Kidney (tissue), 14 donors: ENCODE results near the gene GPRC5A. TPM values are rescaled to one million over a fixed set of nuclear protein-coding genes. Genes with fewer than 3 reads are reported as not detected.

Experiments
- DNase-seq, 5 donors: peaks; one replicate each; pipeline ENCODE4 v3.0.0-alpha.2; 2013 to 2020
- FAIRE-seq: peaks from 2 replicates; lab custom pipeline; 2012; peaks lifted over from hg19 to GRCh38; lab: Jason Lieb, UNC
- H3K27ac ChIP-seq, 2 donors: one replicate each; pipeline ENCODE4 v1.7.0; 2013; ENCODE audit warnings: low read depth in 2 of 2, low read length in 2 of 2, inconsistent platforms in 1 of 2
- H3K27me3 ChIP-seq: one replicate; pipeline ENCODE4 v1.7.1; 2013; ENCODE audit warnings: low read length, inconsistent platforms; ENCODE audit not compliant: control insufficient read depth, insufficient read depth
- H3K36me3 ChIP-seq, 3 donors: one replicate each; pipeline versions ENCODE4 v1.7.0 to v1.7.1; 2013; ENCODE audit warnings: low read length in 3 of 3, control low read depth in 1 of 3, inconsistent platforms in 1 of 3; ENCODE audit not compliant: insufficient read depth in 3 of 3, control insufficient read depth in 2 of 3
- H3K4me1 ChIP-seq, 3 donors: one replicate each; pipeline versions ENCODE4 v1.7.0 to v1.7.1; 2013; ENCODE audit warnings: low read length in 3 of 3, inconsistent platforms in 1 of 3, low read depth in 1 of 3; ENCODE audit not compliant: control insufficient read depth in 2 of 3, insufficient read depth in 2 of 3
- H3K4me3 ChIP-seq, 3 donors: one replicate each; pipeline versions ENCODE4 v1.7.0 to v1.8.1; 2013; ENCODE audit warnings: low read length in 3 of 3, control low read depth in 1 of 3, inconsistent platforms in 1 of 3
- H3K9ac ChIP-seq, 3 donors: one replicate each; pipeline versions ENCODE4 v1.7.0 to v1.7.1; 2013; ENCODE audit warnings: low read length in 3 of 3, control low read depth in 1 of 3, inconsistent platforms in 1 of 3
- H3K9me3 ChIP-seq, 3 donors: one replicate each; pipeline versions ENCODE4 v1.7.0 to v1.7.1; 2013; ENCODE audit warnings: low read length in 3 of 3, control low read depth in 1 of 3, inconsistent platforms in 1 of 3; ENCODE audit not compliant: control insufficient read depth in 2 of 3, insufficient read depth in 1 of 3
- intact Hi-C: fragments of 100-400 bp; cut with DNase I; formaldehyde crosslinking; loops from one replicate; pipeline ENCODE4 v1.11.1; 2022
- polyA plus RNA-seq: library from polyadenylated mRNA; stranded (reverse); fragments of 350-450 nt; fragmentation: Illumina TruSeq; extraction: RNeasy Lipid Tissue Mini Kit (QIAGEN cat#74804); gene quantifications from one replicate; pipeline ENCODE4 v1.2.3, GENCODE V29; 2014; ENCODE audit warnings: low read depth, low replicate concordance; ENCODE audit not compliant: insufficient read depth
- total RNA-seq: library from RNA; stranded (reverse); fragmentation: NEBNext Ultra II Directional; extraction: Animal tissue kit (Norgen Biotek cat#: 25700); gene quantifications from one replicate; pipeline ENCODE4 v1.2.1, GENCODE V29; 2021
- TF ChIP-seq, protein P1 (sequence below): IDR thresholded peaks from 3 replicates; pipeline ENCODE4 v1.5.1; 2012; ENCODE audit warnings: mild to moderate bottlenecking, moderate library complexity, borderline replicate concordance; ENCODE audit not compliant: insufficient read depth; ENCODE audit errors: extremely low read depth
- donor health status: control.
- donor health status: control.
- donor health status: control.
- donor health status: control.
- donor health status: control.
- donor health status: DM: yes; HTN: yes; CAD: no.
- donor health status: Normal renal cell carcinoma (clear cell type).

The GPRC5A gene
- total and polyA plus RNA-seq, 2 donors from 2014 or later, result 6.3 to 60.6 TPM

DNA sequence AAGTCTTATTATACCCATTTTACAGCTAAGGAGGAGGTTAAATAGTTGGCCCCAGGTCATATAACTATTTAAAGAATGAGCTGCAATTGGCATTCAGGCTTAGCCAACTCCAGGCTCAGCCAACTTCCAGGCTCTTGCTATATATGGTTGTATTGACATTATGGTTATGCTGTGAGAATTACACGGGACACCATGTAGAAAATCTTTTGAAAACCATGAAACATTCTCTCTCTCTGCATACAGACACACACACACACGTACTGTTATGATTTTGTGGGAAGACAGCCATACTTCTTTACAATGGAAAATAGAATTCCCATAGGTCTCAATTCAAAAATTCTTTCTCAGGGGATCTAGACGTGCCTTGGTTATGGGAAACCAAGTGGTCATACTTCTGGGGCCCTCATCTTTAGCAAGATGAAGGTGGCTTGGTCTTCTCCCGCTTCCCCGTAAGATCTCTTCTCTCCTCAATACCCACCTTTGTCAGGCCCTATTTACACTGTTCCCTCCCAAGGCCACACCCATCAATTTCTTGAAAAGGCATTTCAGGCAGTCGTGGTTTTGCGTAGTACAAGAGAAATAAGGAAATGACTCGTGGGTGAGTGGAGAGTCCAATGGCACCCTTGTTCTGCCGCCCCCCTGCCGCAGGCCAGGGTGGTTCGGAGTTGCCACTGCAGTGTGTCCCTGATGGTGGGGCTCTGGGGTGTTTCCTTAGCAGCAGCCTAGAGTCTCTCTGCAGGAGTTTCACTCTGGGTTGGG lies 10.0 kb upstream of the GPRC5A start:
- Histone ChIP-seq H3K9ac (no peak overlapping the region), H3K36me3 (no peaks in the 10 kb centered on the region), H3K4me1 (peaks cover 0 to 2% (median 0%) of the 10 kb centered on the region in 3 donors), H3K27ac (no peak overlapping the region), H3K9me3 (no peaks in the 10 kb centered on the region), H3K4me3 (no peak overlapping the region), H3K27me3 (no peaks in the 10 kb centered on the region)
- FAIRE-seq (no peak), DNase-seq (no peak)
- TF ChIP-seq, protein P1, sequence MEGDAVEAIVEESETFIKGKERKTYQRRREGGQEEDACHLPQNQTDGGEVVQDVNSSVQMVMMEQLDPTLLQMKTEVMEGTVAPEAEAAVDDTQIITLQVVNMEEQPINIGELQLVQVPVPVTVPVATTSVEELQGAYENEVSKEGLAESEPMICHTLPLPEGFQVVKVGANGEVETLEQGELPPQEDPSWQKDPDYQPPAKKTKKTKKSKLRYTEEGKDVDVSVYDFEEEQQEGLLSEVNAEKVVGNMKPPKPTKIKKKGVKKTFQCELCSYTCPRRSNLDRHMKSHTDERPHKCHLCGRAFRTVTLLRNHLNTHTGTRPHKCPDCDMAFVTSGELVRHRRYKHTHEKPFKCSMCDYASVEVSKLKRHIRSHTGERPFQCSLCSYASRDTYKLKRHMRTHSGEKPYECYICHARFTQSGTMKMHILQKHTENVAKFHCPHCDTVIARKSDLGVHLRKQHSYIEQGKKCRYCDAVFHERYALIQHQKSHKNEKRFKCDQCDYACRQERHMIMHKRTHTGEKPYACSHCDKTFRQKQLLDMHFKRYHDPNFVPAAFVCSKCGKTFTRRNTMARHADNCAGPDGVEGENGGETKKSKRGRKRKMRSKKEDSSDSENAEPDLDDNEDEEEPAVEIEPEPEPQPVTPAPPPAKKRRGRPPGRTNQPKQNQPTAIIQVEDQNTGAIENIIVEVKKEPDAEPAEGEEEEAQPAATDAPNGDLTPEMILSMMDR, result no peak
- intact Hi-C loops, result no loop called here

DNA sequence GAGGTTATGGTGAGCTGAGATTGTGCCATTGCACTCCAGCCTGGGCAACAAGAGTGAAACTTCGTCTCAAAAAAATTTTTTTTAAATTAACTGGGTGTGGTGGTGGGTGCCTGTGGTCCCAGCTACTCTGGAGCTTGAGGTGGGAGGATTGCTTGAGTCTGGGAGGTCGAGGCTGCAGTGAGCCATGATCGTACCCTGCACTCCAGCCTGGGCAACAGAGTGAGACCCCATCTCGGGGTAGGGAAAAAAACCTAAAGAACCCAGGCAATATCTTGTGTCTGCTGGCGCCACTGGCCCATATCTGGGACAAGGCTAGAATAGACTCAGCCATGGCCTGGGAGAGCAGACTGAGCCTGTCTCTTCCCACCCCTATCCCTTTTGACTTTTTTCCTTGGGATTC lies 9.1 kb upstream of the GPRC5A start:
- intact Hi-C loops, result no loop called here
- no peak overlapping the region for H3K9ac ChIP-seq
- H3K27me3 ChIP-seq, result no peaks in the 10 kb centered on the region
- H3K4me1 ChIP-seq, result no peaks in the 10 kb centered on the region
- TF ChIP-seq, protein P1, result no peak
- H3K9me3 ChIP-seq, result no peaks in the 10 kb centered on the region
- no peak overlapping the region for H3K27ac ChIP-seq
- DNase-seq (no peak), FAIRE-seq (no peak)
- H3K36me3 ChIP-seq, result no peaks in the 10 kb centered on the region
- H3K4me3 ChIP-seq, result no peak overlapping the region

DNA sequence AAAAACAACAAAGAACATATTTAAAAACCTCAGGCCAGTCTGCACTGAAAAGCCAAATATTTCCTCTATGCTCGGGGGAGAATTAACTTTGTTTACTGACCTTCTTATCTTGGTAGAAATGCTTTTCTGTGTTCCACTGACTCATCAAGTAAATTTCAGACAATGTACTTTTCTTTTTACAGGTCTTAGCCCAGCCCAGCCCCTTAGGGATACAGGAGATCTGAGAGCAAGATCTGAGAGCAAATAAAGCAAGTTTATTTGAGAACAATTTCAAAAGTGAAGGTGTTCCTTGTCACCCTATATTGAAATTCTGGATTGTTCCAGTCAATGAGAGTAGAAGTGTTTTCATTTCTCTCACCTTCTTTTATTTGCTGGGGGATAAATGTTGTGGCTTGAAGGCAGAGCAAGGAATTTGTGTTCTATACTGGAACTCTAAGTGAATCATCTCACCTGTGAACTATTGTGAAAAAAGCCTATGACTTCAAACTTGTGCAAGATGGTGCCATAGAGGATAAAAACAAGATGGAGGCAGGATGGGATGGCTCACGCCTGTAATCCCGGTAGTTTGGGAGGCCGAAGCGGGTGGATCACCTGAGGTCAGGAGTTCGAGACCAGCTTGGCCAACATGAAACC lies 7.9 kb upstream of the GPRC5A start:
- Histone ChIP-seq H3K27ac (no peak overlapping the region), H3K9me3 (no peaks in the 10 kb centered on the region), H3K9ac (no peak overlapping the region), H3K36me3 (no peaks in the 10 kb centered on the region), H3K27me3 (no peaks in the 10 kb centered on the region), H3K4me3 (no peak overlapping the region), H3K4me1 (no peaks in the 10 kb centered on the region)
- TF ChIP-seq, protein P1, result no peak
- DNase-seq (no peak), FAIRE-seq (no peak)
- intact Hi-C loops, result no loop called here
